Upper lobe of left lung (tissue), 4 donors: ENCODE data around the gene C1QL1.

Experiments used
- EP300 ChIP-seq, 4 donors: sonication (generic); formaldehyde crosslinking; IDR thresholded peaks; one replicate each; pipeline ENCODE4 v1.5.1; 2017; ENCODE audit warnings: antibody characterized with exemption in 4 of 4, control low read depth in 2 of 4
- POLR2A ChIP-seq, 4 donors: fragments of 450-650 bp; IDR thresholded peaks; one replicate each; pipeline ENCODE4 v1.5.1; 2016 to 2017; ENCODE audit warnings: antibody characterized with exemption in 4 of 4, mild to moderate bottlenecking in 2 of 4
- POLR2AphosphoS5 ChIP-seq, 2 donors: sonication (generic); formaldehyde crosslinking; IDR thresholded peaks; one replicate each; pipeline ENCODE4 v1.5.1; 2017; ENCODE audit warnings: antibody characterized with exemption in 2 of 2
- TF ChIP-seq, protein P1 (sequence below), 6 experiments: fragments of 450-650 bp in 4 of 6; fragments of 200-600 bp in 2 of 6; sonication (generic) in 2 of 6; IDR thresholded peaks; one replicate each; pipeline ENCODE4 v1.5.1; 2016 to 2019; ENCODE audit warnings: antibody characterized with exemption in 6 of 6

DNA sequence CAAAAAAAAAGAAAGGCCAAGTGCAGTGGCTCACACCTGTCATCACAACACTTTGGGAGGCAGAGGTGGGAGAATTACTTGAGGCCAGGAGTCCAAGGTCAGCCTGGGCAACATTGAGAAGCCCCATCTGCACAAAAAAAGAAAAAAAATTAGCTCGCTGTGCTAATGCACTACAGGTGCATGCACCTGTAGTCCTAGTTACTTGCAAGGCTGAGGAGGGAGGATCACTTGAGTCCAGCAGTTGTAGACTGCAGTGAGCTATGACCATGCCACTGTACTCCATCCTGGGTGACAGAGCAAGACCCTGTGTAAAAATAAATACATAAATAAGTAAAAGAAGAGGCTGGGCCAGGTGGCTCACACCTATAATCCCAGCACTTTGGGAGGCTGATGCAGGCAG is 43.7 kb upstream of the C1QL1 start:
- TF ChIP-seq POLR2AphosphoS5 (IDR thresholded peaks at IDR 0.05) (no peak), POLR2A (IDR thresholded peaks at IDR 0.05) (no peak), EP300 (IDR thresholded peaks at IDR 0.05) (no peak)
- TF ChIP-seq, protein P1, sequence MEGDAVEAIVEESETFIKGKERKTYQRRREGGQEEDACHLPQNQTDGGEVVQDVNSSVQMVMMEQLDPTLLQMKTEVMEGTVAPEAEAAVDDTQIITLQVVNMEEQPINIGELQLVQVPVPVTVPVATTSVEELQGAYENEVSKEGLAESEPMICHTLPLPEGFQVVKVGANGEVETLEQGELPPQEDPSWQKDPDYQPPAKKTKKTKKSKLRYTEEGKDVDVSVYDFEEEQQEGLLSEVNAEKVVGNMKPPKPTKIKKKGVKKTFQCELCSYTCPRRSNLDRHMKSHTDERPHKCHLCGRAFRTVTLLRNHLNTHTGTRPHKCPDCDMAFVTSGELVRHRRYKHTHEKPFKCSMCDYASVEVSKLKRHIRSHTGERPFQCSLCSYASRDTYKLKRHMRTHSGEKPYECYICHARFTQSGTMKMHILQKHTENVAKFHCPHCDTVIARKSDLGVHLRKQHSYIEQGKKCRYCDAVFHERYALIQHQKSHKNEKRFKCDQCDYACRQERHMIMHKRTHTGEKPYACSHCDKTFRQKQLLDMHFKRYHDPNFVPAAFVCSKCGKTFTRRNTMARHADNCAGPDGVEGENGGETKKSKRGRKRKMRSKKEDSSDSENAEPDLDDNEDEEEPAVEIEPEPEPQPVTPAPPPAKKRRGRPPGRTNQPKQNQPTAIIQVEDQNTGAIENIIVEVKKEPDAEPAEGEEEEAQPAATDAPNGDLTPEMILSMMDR (IDR thresholded peaks at IDR 0.05): no peak
